Uterus (tissue), 2 donors: ENCODE data around the gene BNC2.

Experiments used
- POLR2A ChIP-seq, 2 donors: fragments of 450-650 bp; IDR thresholded peaks; one replicate each; pipeline ENCODE4 v1.6.1; 2016; ENCODE audit warnings: antibody characterized with exemption in 2 of 2, mild to moderate bottlenecking in 1 of 2, moderate library complexity in 1 of 2
- TF ChIP-seq, protein P1 (sequence below), 4 experiments: fragments of 200-600 bp in 2 of 4; fragments of 450-650 bp in 2 of 4; sonication (generic) in 2 of 4; IDR thresholded peaks; one replicate each; pipeline ENCODE4 v1.5.1; 2016 to 2019; ENCODE audit warnings: antibody characterized with exemption in 4 of 4, mild to moderate bottlenecking in 2 of 4, moderate library complexity in 1 of 4

DNA sequence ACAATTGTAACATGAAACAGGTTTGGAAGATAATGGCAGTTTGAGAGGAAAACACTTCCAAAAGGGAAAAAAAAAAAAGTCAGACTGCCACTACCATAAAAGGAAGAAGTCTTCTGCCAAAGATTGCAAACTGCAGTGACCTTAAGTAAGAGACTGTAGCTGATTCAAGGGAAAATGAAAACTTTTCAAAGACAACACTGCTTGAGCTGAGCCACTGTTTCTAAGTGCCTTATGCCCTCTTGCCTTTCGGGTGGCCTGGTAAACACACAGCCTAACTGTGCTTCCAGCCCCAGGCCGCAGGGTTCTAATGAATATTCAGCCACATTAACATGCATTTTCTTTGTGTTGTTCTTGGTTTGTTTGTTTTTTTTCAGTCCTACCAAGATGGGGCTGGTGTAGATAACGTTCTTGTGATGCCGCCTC lies 354.6 kb downstream of the BNC2 start:
- no peak for TF ChIP-seq POLR2A (IDR thresholded peaks at IDR 0.05)
- TF ChIP-seq, protein P1, sequence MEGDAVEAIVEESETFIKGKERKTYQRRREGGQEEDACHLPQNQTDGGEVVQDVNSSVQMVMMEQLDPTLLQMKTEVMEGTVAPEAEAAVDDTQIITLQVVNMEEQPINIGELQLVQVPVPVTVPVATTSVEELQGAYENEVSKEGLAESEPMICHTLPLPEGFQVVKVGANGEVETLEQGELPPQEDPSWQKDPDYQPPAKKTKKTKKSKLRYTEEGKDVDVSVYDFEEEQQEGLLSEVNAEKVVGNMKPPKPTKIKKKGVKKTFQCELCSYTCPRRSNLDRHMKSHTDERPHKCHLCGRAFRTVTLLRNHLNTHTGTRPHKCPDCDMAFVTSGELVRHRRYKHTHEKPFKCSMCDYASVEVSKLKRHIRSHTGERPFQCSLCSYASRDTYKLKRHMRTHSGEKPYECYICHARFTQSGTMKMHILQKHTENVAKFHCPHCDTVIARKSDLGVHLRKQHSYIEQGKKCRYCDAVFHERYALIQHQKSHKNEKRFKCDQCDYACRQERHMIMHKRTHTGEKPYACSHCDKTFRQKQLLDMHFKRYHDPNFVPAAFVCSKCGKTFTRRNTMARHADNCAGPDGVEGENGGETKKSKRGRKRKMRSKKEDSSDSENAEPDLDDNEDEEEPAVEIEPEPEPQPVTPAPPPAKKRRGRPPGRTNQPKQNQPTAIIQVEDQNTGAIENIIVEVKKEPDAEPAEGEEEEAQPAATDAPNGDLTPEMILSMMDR (IDR thresholded peaks at IDR 0.05), result no peak
